Renal cortex interstitium (tissue), 11 donors: ENCODE results near the gene NOD1. TPM values are rescaled to one million over a fixed set of nuclear protein-coding genes. Genes with fewer than 3 reads are reported as not detected.

Experiments used
- DNase-seq, 11 donors: peaks; one replicate each; pipeline ENCODE4 v3.0.0-alpha.2; 2013; ENCODE audit warnings: low read depth in 9 of 11, low spot score in 4 of 11; ENCODE audit errors: extremely low read depth in 1 of 11
- polyA plus RNA-seq, 3 donors: library from polyadenylated mRNA; unstranded; fragments of 120-200 nt; gene quantifications; one replicate each; pipeline ENCODE4 v1.2.1, GENCODE V29; 2013; ENCODE audit not compliant: insufficient read length in 3 of 3

Gene NOD1
- polyA plus RNA-seq, 3 donors: 7.6 to 11.0 (median 9.6) TPM

GRCh38 chr7:30453921-30454320, 24.7 kb downstream of the NOD1 start:
- no peak for DNase-seq

GRCh38 chr7:30453016-30453415, 25.6 kb downstream of the NOD1 start:
- no peak for DNase-seq

- no peak for DNase-seq
Measured at GRCh38 chr7:30452280-30452930, 26.2 kb downstream of the NOD1 start.

GRCh38 chr7:30451539-30452279, 26.9 kb downstream of the NOD1 start:
- no peak for DNase-seq

- no peak for DNase-seq
Measured at GRCh38 chr7:30450983-30451497, 27.5 kb downstream of the NOD1 start.

GRCh38 chr7:30450240-30450982, 28.2 kb downstream of the NOD1 start:
- DNase-seq: no peak

- DNase-seq: no peak
Measured at GRCh38 chr7:30448461-30449189, 30.0 kb downstream of the NOD1 start.

GRCh38 chr7:30447466-30447865, 31.1 kb downstream of the NOD1 start:
- no peak for DNase-seq

- no peak for DNase-seq
Measured at GRCh38 chr7:30446266-30446665, 32.3 kb downstream of the NOD1 start.

GRCh38 chr7:30445770-30446169, 32.8 kb downstream of the NOD1 start:
- DNase-seq: no peak

GRCh38 chr7:30437823-30438574, 40.6 kb downstream of the NOD1 start:
- no peak for DNase-seq

GRCh38 chr7:30436518-30436917, 42.1 kb downstream of the NOD1 start:
- no peak for DNase-seq

- no peak for DNase-seq
Measured at GRCh38 chr7:30436046-30436445, 42.5 kb downstream of the NOD1 start.

- no peak for DNase-seq
Measured at GRCh38 chr7:30434140-30434799, 44.3 kb downstream of the NOD1 start.

GRCh38 chr7:30433506-30433905, 45.1 kb downstream of the NOD1 start:
- DNase-seq: no peak

- DNase-seq: no peak
Measured at GRCh38 chr7:30433082-30433481, 45.5 kb downstream of the NOD1 start.

- no peak for DNase-seq
Measured at GRCh38 chr7:30430777-30431176, 47.8 kb downstream of the NOD1 start.

GRCh38 chr7:30430276-30430675, 48.3 kb downstream of the NOD1 start:
- peak in 2 of 11 donors; percentile 26 to 37 for DNase-seq
